GF-D8 (cell line): ENCODE results near the gene EFTUD2.

Source experiments
- DNase-seq: peaks from one replicate; lab custom pipeline; 2025; lab: John Stamatoyannopoulos, UW

The EFTUD2 gene

DNA sequence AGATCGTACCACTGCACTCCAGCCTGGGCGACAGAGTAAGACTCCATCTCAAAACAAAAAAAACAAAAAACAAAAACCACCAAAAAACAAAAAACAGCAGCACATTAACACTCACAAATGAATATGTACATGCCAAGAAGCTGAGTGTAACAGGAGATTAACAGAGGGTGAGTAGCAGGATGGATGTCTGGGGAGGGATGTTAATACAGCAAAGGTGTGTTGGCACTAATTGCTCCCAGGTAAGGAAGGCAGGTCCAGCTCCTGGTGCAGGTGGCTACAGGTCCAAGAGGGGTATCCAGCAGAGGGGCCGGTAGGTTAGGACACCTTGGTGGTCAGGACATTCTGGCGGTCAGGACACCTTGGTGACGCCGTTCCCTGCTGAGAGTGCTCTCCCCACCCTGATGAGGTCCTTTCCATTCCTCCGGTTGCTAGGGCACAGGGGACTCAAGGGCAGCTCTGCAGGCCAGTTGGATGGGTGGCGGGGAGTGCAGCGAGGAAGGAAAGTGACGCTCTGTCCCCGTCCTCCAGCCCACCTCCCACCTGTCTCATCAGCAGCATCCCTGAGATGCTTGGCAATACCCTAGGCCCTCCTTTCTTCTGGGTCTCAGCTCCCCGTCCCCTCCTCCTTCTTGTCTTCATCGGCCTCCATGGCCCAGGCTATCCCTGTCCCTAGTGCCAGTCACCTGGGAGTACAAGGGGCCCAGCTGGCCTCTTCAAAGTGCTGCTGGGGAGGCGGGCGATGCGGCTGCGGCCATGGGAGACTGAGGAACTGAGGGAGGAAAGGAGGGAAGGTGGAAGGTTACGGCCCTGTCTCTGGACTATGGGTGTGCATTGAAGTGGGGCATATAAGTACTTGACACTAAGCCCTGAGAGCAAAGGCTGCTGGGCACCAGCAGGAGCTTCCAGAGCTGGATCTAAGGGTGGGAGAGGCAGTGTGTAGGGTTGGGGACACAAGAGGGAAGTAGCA lies 26.8 kb upstream of the EFTUD2 start:
- no peak for DNase-seq

DNA sequence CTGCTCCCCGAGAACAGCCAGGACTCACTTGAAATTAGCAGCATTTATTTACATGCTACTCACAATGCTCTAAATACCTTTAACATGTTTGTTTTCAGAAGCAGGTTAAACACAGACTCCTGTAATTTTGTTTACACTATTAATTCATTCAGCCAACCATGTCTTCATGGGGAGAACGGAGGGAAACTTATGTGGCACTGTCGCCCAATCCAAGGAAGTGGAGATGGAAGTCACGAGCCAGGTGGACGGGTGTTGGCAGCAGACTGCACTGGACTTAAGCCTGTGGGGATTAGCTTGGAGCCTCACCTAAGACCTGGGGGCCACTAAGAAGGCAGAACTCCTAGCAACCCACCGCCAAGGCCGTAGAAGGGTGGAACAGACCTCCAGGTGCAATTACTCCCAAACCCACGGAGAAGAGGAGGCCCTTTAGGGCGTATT lies 24.9 kb upstream of the EFTUD2 start:
- no peak for DNase-seq

DNA sequence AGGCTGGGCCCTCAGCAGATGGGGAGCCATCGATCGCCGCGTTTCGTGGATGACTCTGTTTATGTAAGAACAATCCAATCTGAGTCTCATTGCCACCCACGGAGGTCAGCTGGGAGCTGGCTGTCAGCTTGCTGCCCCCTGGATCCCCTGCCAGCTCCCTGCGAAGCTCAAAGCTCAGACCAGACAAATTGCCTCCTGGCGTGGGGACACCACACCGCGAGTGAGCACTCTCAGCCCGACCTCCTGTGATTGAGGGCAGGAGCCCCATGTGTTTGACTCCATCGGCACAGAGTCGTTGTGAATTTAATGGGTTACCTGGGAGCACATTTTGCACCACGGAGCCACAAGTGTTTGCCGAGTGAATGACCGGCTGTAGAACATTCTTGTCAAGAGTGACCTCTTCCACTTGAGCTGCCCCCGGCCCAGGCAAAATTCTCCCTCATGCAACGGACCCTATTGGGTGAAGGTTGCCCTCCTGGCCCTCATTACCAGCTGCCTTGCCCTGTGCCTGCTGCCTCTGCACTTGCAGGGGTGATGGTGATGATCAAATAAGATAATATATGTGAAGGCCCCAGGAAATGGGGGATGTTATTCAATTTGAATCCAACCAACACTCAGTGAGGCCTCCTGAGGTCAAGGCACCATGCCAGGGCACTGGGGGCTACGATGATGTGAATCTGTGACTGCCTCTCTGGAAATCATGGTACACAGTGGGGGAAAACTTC lies 23.7 kb upstream of the EFTUD2 start:
- DNase-seq, result no peak

GRCh38 chr17:44922136-44922535 lies 22.9 kb upstream of the EFTUD2 start:
- DNase-seq, result no peak

GRCh38 chr17:44921122-44921882 lies 22.1 kb upstream of the EFTUD2 start:
- DNase-seq, result no peak

GRCh38 chr17:44920565-44920940 lies 21.3 kb upstream of the EFTUD2 start:
- DNase-seq, result no peak

DNA sequence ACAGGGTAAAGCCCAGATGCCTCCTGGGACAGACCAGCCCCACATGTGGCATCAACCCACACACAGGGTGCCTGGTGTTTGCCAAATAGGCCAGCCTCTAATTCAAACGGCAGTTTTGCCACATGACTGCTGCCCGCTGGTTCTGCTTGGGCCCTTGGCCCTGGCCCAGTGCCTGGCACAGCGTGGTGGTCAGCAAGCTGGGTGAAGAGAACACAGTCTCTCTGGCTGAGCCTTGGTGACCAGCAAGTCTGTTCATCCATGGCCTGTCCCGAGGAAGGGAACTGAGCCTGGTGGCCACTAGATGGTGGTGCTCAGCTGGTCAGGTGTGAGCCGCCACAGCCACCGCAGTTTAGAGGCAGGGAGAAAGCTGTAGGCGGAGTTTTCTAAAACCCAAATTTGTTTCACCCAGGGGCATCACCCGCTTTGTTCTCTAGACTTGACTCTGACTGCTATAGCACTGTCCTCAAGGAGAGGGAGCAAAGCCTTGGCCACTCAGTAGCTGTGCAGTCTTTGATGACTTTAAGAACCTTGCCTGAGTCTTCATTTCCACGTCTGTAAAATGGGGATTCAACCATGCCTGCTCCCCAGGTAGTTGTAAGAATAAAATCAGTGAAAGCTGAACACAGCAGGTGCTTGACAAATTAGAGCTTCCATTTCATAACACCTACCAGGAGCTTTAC lies 20.8 kb upstream of the EFTUD2 start:
- DNase-seq, result peak; percentile 8

DNA sequence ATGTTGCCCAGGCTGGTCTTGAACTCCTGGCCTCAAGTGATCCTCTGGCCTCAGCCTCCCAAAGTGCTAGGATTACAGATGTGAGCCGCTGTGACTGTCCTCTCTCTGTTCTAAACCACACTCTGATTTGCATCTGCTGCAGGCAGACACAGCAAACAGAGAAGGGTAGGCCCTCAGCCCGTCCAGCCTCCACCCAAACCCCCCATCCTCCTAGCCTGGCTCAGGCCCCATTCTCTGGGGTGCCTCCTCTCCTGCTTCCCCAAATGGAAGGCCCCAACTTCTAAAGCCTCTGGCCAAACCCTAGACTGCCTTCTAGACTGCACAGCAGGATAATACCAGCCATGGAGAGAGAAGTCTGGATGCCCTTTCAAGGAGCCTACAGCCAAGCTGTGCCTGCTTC lies 20.2 kb upstream of the EFTUD2 start:
- no peak for DNase-seq

- no peak for DNase-seq
These were observed 18.8 kb upstream of the EFTUD2 start for GRCh38 chr17:44918006-44918405.

- no peak for DNase-seq
These were observed 18.2 kb upstream of the EFTUD2 start for GRCh38 chr17:44917456-44917855.

DNA sequence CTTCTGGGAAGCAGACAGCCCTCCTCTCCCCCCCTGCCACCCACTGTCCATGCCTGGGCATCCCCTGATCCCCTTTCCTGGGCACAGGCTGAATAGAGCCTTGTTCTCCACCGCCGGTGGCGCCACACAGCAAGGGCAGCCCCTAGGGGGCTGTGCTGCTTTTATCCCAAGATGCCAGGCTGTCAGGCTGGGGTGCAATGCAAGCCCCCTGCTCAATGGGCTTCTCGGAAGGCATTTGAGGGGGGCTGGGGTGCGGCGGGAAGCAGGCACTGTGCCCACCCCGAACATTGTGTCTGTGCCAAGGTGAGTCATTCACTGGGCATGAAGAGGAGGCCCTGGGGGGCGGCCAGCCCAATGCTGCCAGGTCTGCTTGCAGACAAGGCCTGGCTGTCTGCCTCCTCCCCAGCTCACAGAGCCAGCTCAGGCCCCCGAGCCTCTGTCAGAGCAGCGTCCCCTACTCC lies 17.6 kb upstream of the EFTUD2 start:
- no peak for DNase-seq

DNA sequence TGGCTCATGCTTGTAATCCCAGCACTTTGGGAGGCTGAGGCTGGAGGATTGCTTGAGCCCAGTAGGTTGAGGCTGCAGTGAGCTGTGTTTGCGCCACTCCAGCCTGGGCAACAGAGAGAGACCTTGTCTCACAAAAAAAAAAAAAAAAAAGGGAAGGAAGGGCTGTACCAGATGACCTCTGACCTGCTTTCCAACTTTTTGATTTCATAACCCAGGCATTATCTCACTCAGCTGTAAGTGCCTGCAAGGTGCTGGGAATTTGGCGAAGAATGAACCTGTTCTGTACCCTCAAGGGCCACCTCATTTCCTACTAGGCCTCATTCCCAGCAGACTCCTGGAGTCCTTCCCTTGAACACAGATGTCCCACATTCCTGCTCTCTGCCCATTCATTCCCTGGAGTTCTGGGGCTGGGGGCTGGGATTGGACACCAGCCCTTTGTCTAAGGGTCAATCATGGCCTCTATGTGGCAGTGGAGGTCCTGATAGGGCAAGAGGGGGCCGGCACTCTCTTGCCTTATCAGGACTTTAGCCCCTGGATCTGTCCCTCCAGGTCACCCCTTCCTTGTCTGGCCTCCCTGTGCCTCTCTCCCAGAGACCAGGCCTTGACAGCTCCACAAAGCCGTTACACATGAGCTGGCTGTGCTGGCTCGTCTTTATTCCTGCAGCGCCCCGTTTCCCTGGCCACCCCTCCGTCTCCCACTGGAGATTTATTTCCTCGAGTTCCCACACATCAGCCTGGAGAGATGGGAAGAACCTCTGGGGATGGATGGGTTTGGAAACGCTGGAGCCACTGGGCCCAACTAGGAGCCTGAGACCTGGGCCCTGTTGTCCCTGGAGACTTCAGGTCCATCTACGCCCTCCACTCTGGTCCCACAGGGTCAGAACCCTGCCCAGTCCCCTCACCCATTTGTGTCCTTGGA lies 16.9 kb upstream of the EFTUD2 start:
- DNase-seq, result peak; percentile 32

DNA sequence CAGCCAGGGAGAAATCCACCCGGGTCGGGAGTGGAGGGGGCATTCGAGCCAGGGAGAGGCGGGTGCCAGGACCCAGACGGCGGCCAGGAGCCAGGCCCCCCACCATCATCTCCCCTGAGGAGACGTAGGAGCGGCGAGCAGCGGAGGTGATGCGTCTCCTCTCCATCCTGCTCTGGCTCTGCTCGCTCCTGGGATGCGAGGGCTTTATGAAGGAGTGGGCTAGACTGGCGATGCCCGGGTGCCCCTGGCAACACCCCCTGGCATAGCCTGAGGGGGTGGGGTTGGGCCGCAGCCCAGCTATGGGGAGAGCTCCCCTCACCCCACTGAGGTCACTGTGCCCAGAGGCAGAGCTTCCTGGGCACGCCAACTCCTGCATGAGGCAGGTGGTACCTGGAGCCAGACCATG lies 16.1 kb upstream of the EFTUD2 start, which contains the start of gene GFAP:
GFAP (minus strand) TSS at position 180 of the 406 bp plus-strand sequence; CDS start at position 166, 14 bp downstream.
- DNase-seq, result no peak

GRCh38 chr17:44914698-44915271 lies 15.5 kb upstream of the EFTUD2 start:
- DNase-seq, result no peak

DNA sequence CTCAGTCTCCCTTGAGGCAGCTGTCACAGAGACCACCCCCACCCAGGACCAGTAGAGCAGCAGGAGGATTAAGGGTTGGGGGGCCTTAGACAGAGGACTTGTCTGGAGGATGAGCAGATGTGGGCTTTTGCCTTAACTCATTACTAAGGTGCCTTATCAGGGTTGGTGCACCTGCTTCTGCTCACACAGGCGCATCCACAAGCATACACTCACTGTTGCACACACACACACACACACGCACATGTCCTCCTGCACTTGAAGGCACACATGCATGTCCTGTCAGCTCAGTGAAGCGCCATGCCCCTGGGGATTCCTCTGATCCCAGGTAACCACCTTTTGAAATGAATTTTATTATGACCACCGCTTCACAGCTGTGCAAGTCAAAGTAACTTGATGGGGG lies 14.9 kb upstream of the EFTUD2 start:
- DNase-seq, result no peak

GRCh38 chr17:44913676-44914075 lies 14.4 kb upstream of the EFTUD2 start:
- DNase-seq, result no peak

DNA sequence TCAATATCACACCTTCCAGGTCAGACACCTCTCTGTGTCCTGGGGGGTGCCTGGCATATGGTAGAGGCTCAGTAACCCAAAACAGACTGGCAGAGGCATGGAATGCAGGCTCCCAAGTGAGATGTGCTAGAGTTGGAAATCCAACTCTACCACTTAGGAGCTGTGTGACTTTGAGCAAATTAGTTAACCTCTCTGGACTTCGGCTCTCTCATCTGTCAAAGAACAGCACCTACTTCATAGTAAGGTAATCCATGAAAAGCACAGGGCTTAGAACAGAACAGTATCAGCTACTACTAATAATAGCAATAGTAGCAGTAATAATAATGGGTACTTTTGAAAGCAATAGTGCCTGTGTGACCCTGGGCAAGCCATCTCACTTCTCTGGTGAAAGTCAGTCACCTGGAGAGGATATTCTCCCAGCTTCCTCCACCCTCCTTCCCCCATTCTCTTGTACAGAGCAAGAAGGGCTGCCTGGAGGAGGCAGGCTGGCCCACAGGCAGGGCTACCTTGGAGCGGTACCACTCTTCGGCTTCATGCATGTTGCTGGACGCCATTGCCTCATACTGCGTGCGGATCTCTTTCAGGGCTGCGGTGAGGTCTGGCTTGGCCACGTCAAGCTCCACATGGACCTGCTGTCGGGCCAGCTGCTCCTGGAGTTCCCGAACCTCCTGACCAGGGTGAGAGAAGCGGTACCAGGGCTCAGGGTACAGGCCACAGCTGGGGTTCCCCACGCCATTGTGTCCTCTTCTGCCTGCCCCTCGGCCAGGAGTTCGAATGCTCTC lies 13.7 kb upstream of the EFTUD2 start:
- no peak for DNase-seq

- peak; percentile 14 for DNase-seq
These were observed 12.1 kb upstream of the EFTUD2 start for GRCh38 chr17:44911133-44912001.
